GM12878 (cell line): Measurements from ENCODE around the gene SYCE3. TPM values are rescaled to one million over a fixed set of nuclear protein-coding genes. Genes with fewer than 3 reads are reported as not detected.

Source experiments
- ATAC-seq: fragments of 200-7000 bp; cut with Tn5 transposase; 3 replicates; pipeline ENCODE4 v1.9.1; 2020; ENCODE audit warnings: mild to moderate bottlenecking, moderate library complexity
- BruUV-seq: library from RNA; stranded (reverse); fragments of 400-500 nt; replicated peaks from 2 replicates; lab custom pipeline; 2021; lab: Mats Ljungman, UMichigan
- CTCF ChIA-PET: fragments of 300-600 bp; sonication (Branson Sonifier 250); formaldehyde crosslinking; extraction: SDS; loops from one replicate; lab custom pipeline; 2021; ENCODE audit warnings: inconsistent platforms; lab: Yijun Ruan, JAX
- POLR2A ChIA-PET: fragments of 350-600 bp; formaldehyde crosslinking; extraction: SDS; loops from one replicate; lab custom pipeline; 2021; ENCODE audit warnings: inconsistent platforms; lab: Charles Lee
- RAD21 ChIA-PET: fragments of 300-600 bp; sonication (Branson Sonifier 250); formaldehyde crosslinking; loops from one replicate; lab custom pipeline; 2023; ENCODE audit warnings: antibody characterized with exemption; ENCODE audit not compliant: unreplicated experiment; lab: Charles Lee
- SMC1A ChIA-PET: fragments of 300-600 bp; sonication (Branson Sonifier 250); formaldehyde crosslinking; loops from one replicate; lab custom pipeline; 2023; ENCODE audit not compliant: unreplicated experiment, uncharacterized antibody; lab: Charles Lee
- DNase-seq: peaks from one replicate; pipeline ENCODE4 v3.0.0-alpha.2; 2011; ENCODE audit warnings: low read depth, low spot score
- FAIRE-seq: peaks from 3 replicates; lab custom pipeline; 2011; peaks lifted over from hg19 to GRCh38; lab: Jason Lieb, UNC
- H2AFZ ChIP-seq: 2 replicates; pipeline ENCODE4 v1.6.0; 2011; ENCODE audit warnings: low read depth, low read length, control low read depth; ENCODE audit not compliant: control insufficient read depth
- H3K27ac ChIP-seq: 2 replicates; pipeline ENCODE4 v1.5.1; 2011; ENCODE audit warnings: control low read depth; ENCODE audit not compliant: control insufficient read depth, insufficient read depth
- H3K27me3 ChIP-seq, 2 experiments: replicated peaks in 1 of 2; 2 replicates each; pipeline versions ENCODE4 v1.6.0 to v1.6.1; 2011; ENCODE audit warnings: low read length in 1 of 2; ENCODE audit not compliant: control insufficient read depth in 2 of 2, insufficient read depth in 2 of 2
- H3K36me3 ChIP-seq, 2 experiments: 2 replicates each; pipeline ENCODE4 v1.5.1; 2011; ENCODE audit warnings: low read length in 1 of 2; ENCODE audit not compliant: control insufficient read depth in 2 of 2, insufficient read depth in 2 of 2
- H3K4me1 ChIP-seq: 2 replicates; pipeline ENCODE4 v1.6.1; 2011; ENCODE audit warnings: mild to moderate bottlenecking, low read length, moderate library complexity, mixed read lengths; ENCODE audit not compliant: control insufficient read depth, insufficient read depth
- H3K4me2 ChIP-seq: 2 replicates; pipeline ENCODE4 v1.6.0; 2011; ENCODE audit warnings: control low read depth; ENCODE audit not compliant: control insufficient read depth, insufficient read depth
- H3K4me3 ChIP-seq: fragments of 200-600 bp; sonication (generic); 2 replicates; pipeline ENCODE4 v1.5.1; 2016
- H3K79me2 ChIP-seq: 2 replicates; pipeline ENCODE4 v1.6.0; 2011; ENCODE audit warnings: low read length; ENCODE audit not compliant: control insufficient read depth, insufficient read depth
- H3K9ac ChIP-seq: 2 replicates; pipeline ENCODE4 v1.8.0; 2011; ENCODE audit warnings: low read length, control low read depth, mixed read lengths; ENCODE audit not compliant: control insufficient read depth, insufficient read depth
- H3K9me3 ChIP-seq: replicated peaks from 3 replicates; pipeline ENCODE4 v1.5.1; 2011; ENCODE audit warnings: mild to moderate bottlenecking, low read length; ENCODE audit not compliant: control insufficient read depth, insufficient read depth
- H4K20me1 ChIP-seq: 2 replicates; pipeline ENCODE4 v1.6.0; 2011; ENCODE audit not compliant: control insufficient read depth, insufficient read depth
- POLR2A ChIP-seq: IDR thresholded peaks from 2 replicates; pipeline ENCODE4 v1.6.1; 2011; ENCODE audit warnings: low read depth, mild to moderate bottlenecking, low read length
- RAD21 ChIP-seq: IDR thresholded peaks from 2 replicates; pipeline ENCODE4 v1.6.1; 2011; ENCODE audit warnings: mild to moderate bottlenecking, low read depth, low read length, moderate library complexity; ENCODE audit not compliant: insufficient read depth
- RELB ChIP-seq: fragments of 450-650 bp; IDR thresholded peaks from 2 replicates; pipeline ENCODE4 v1.6.1; 2017; ENCODE audit warnings: low read depth, mild to moderate bottlenecking, moderate library complexity
- WGBS: methylation state at CpG from one replicate; pipeline ENCODE4 v1.1.6; 2016; ENCODE audit warnings: low lambda C conversion rate; ENCODE audit not compliant: insufficient replicate concordance, insufficient coverage; ENCODE audit errors: missing lambda C conversion rate; 5-methylcytosine and 5-hydroxymethylcytosine counted together
- in situ Hi-C: fragments of 300-500 bp; cut with MboI; formaldehyde crosslinking; loops from 9 replicates; pipeline ENCODE4 v1.14.3; 2018; ENCODE audit warnings: mixed read lengths
- intact Hi-C: fragments of 100-400 bp; cut with micrococcal nuclease; formaldehyde crosslinking; loops from one replicate; pipeline ENCODE4 v1.14.2; 2022; ENCODE audit not compliant: unreplicated experiment
- polyA plus RNA-seq, 11 experiments: library from polyadenylated mRNA; depleted of rRNA in 4 of 11; unstranded in 6 of 11; stranded (reverse) in 5 of 11; fragments of >200 nt; fragmentation: Nextera tagmentation in 4 of 11; fragmentation: Illumina TruSeq in 1 of 11; extraction: Ambion mirVana in 4 of 11; extraction: Trizol in 1 of 11; gene quantifications; 1 replicate in 1 of 11; 2 replicates in 10 of 11; pipeline versions ENCODE4 v1.2.1 to v1.2.3, GENCODE V29; 2011 to 2016; ENCODE audit warnings: inconsistent platforms in 2 of 11, missing spikeins in 2 of 11, low read depth in 1 of 11
- total RNA-seq, 4 experiments: library from RNA; depleted of rRNA in 3 of 4; stranded (reverse); fragments of >200 nt in 3 of 4; fragmentation: Illumina TruSeq in 1 of 4; extraction: Trizol in 1 of 4; gene quantifications; 2 replicates each; pipeline versions ENCODE4 v1.2.1 to v1.2.3, GENCODE V29; 2013 to 2021
- TF ChIP-seq, protein P1 (sequence below), 3 experiments: IDR thresholded peaks in 2 of 3; conservative IDR thresholded peaks in 1 of 3; 2 replicates each; pipeline ENCODE4 v1.5.1; 2011; ENCODE audit warnings: low read depth in 3 of 3, low read length in 3 of 3, mild to moderate bottlenecking in 3 of 3, control low read depth in 2 of 3, moderate library complexity in 2 of 3, inconsistent platforms in 1 of 3, mixed read lengths in 1 of 3; ENCODE audit not compliant: control insufficient read depth in 2 of 3, insufficient read depth in 1 of 3; ENCODE audit errors: extremely low read depth in 1 of 3

Gene SYCE3
- total and polyA plus RNA-seq, 10 of the 15 experiments (the other 5 are each of a cell fraction or from before 2014, with no cell fraction given), result 0.38 to 0.91 (median 0.76) TPM; not detected in 4

- no peak for TF ChIP-seq RELB
- TF ChIP-seq POLR2A, result 0 out of 2 replicates have a peak, but pooled peaks have one; percentile 7
Measured at GRCh38 chr22:50576806-50577696, 14.3 kb upstream of the SYCE3 start (continued).

GRCh38 chr22:50576070-50576469 is 13.4 kb upstream of the SYCE3 start:
- POLR2A ChIA-PET, result no interaction called here

More at GRCh38 chr22:50576070-50576469, 13.4 kb upstream of the SYCE3 start:
- no peak overlapping the region for H3K4me2 ChIP-seq
- DNase-seq, result no peak
- peaks cover 9% of the 10 kb centered on the region for H3K4me1 ChIP-seq
- no peaks in the 10 kb centered on the region for H3K27me3 ChIP-seq
- ChIA-PET CTCF (interaction anchor here (1.0 to 2.0 kb wide), 4 partner anchors 10 to 116 kb away, joined by 3 to 7 read pairs (median 4); partner anchors contain the start of gene SYCE3), SMC1A (no interaction called here), RAD21 (no interaction called here)
- BruUV-seq, result no TSS peak
- H3K79me2 ChIP-seq, result no peaks in the 10 kb centered on the region; the same call in none of the 2 replicates
- H3K9me3 ChIP-seq, result no peaks in the 10 kb centered on the region
- TF ChIP-seq, protein P1, sequence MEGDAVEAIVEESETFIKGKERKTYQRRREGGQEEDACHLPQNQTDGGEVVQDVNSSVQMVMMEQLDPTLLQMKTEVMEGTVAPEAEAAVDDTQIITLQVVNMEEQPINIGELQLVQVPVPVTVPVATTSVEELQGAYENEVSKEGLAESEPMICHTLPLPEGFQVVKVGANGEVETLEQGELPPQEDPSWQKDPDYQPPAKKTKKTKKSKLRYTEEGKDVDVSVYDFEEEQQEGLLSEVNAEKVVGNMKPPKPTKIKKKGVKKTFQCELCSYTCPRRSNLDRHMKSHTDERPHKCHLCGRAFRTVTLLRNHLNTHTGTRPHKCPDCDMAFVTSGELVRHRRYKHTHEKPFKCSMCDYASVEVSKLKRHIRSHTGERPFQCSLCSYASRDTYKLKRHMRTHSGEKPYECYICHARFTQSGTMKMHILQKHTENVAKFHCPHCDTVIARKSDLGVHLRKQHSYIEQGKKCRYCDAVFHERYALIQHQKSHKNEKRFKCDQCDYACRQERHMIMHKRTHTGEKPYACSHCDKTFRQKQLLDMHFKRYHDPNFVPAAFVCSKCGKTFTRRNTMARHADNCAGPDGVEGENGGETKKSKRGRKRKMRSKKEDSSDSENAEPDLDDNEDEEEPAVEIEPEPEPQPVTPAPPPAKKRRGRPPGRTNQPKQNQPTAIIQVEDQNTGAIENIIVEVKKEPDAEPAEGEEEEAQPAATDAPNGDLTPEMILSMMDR (IDR thresholded peaks at IDR 0.05 in 2 of 3, conservative IDR thresholded peaks at IDR 0.05 in 1 of 3; ENCODE audit: control insufficient read depth in 2 of 3, extremely low read depth in 1 of 3, insufficient read depth in 1 of 3, low read depth in 3 of 3, low read length in 3 of 3), result peak in 2 of 3 experiments; percentile 6 to 25; a peak in 1 of 6 replicates
- TF ChIP-seq RAD21, result no peak
- ATAC-seq, result no peak
- intact Hi-C loops, result no loop called here
- H4K20me1 ChIP-seq, result no peaks in the 10 kb centered on the region
- H3K9ac ChIP-seq, result no peak overlapping the region
- no peak overlapping the region for H3K27ac ChIP-seq
- 78% methylated on average over 5 of the region's 5 CpGs for WGBS
- FAIRE-seq, result no peak
- H3K4me3 ChIP-seq, result no peak overlapping the region
- no peak overlapping the region for H2AFZ ChIP-seq
- H3K36me3 ChIP-seq, result peaks cover 5 to 12% of the 10 kb centered on the region in 2 experiments; a peak in 3 of 4 replicates
- in situ Hi-C loops, result no loop called here
